Tibial nerve (tissue), 4 donors: ENCODE results near the gene PHF21B. TPM values are rescaled to one million over a fixed set of nuclear protein-coding genes. Genes with fewer than 3 reads are reported as not detected.

Experiments
- DNase-seq, 2 donors: peaks; one replicate each; pipeline ENCODE4 v3.0.0-alpha.2; 2019; ENCODE audit warnings: low spot score in 2 of 2
- H3K27ac ChIP-seq, 4 donors: fragments of 200-600 bp; sonication (generic) in 3 of 4; one replicate each; pipeline ENCODE4 v1.5.1; 2017 to 2019; ENCODE audit warnings: mild to moderate bottlenecking in 1 of 4
- H3K27me3 ChIP-seq, 2 donors: fragments of 200-600 bp; sonication (generic) in 1 of 2; one replicate each; pipeline versions ENCODE4 v1.5.1 to v1.6.0; 2017 to 2019
- H3K36me3 ChIP-seq, 3 donors: fragments of 200-600 bp; sonication (generic); one replicate each; pipeline ENCODE4 v1.5.1; 2018 to 2019
- H3K4me1 ChIP-seq, 4 donors: fragments of 200-600 bp; sonication (generic) in 3 of 4; one replicate each; pipeline ENCODE4 v1.5.1; 2017 to 2019
- H3K4me3 ChIP-seq, 4 donors: fragments of 200-600 bp; sonication (generic) in 3 of 4; one replicate each; pipeline ENCODE4 v1.5.1; 2017 to 2019; ENCODE audit warnings: mild to moderate bottlenecking in 1 of 4, moderate library complexity in 1 of 4
- H3K9me3 ChIP-seq, 4 donors: fragments of 200-600 bp; sonication (generic) in 3 of 4; one replicate each; pipeline ENCODE4 v1.5.1; 2017 to 2019
- CTCF ChIP-seq, 5 experiments: fragments of 200-600 bp in 3 of 5; fragments of 450-650 bp in 2 of 5; sonication (generic) in 3 of 5; IDR thresholded peaks; one replicate each; pipeline ENCODE4 v1.5.1; 2016 to 2019; ENCODE audit warnings: antibody characterized with exemption in 5 of 5, mild to moderate bottlenecking in 3 of 5, moderate library complexity in 2 of 5
- EP300 ChIP-seq, 2 donors: sonication (generic); formaldehyde crosslinking; IDR thresholded peaks; one replicate each; pipeline ENCODE4 v1.6.1; 2017; ENCODE audit warnings: antibody characterized with exemption in 2 of 2, mild to moderate bottlenecking in 1 of 2
- POLR2A ChIP-seq, 2 donors: fragments of 450-650 bp; IDR thresholded peaks; one replicate each; pipeline ENCODE4 v1.6.1; 2017; ENCODE audit warnings: antibody characterized with exemption in 2 of 2, mild to moderate bottlenecking in 2 of 2, moderate library complexity in 2 of 2
- WGBS, 2 donors: methylation state at CpG; one replicate each; pipeline ENCODE4 v1.1.5; 2018; 5-methylcytosine and 5-hydroxymethylcytosine counted together
- total RNA-seq, 4 donors: library from RNA; depleted of rRNA; stranded (reverse); fragments of >200 nt; gene quantifications; one replicate each; pipeline ENCODE4 v1.1.0, GENCODE V29; 2016

The PHF21B gene
- total RNA-seq, 4 donors from 2014 or later, result 0.39 to 4.2 (median 0.90) TPM; not detected in 1

GRCh38 chr22:44890416-44891292 lies 119.2 kb downstream of the PHF21B start:
- DNase-seq, result no peak
- Histone ChIP-seq H3K9me3 (no peaks in the 10 kb centered on the region), H3K4me1 (no peaks in the 10 kb centered on the region), H3K27ac (no peak overlapping the region), H3K36me3 (peaks cover 0 to 25% (median 0%) of the 10 kb centered on the region in 3 donors), H3K4me3 (no peak overlapping the region), H3K27me3 (no peaks in the 10 kb centered on the region)
- WGBS, 2 donors, result 85 to 91% methylated on average over 13 to 19 of the region's 20 CpGs
- TF ChIP-seq POLR2A (IDR thresholded peaks at IDR 0.05), result no peak
- no peak for TF ChIP-seq EP300 (IDR thresholded peaks at IDR 0.05)
- no peak for TF ChIP-seq CTCF (IDR thresholded peaks at IDR 0.05)

- Histone ChIP-seq H3K27ac (no peak overlapping the region), H3K9me3 (no peaks in the 10 kb centered on the region), H3K4me3 (no peak overlapping the region), H3K4me1 (no peaks in the 10 kb centered on the region), H3K36me3 (peaks cover 0 to 32% (median 0%) of the 10 kb centered on the region in 3 donors), H3K27me3 (no peaks in the 10 kb centered on the region)
- TF ChIP-seq POLR2A (IDR thresholded peaks at IDR 0.05), result no peak
- TF ChIP-seq EP300 (IDR thresholded peaks at IDR 0.05), result no peak
- no peak for TF ChIP-seq CTCF (IDR thresholded peaks at IDR 0.05)
- WGBS, 2 donors, result 63 to 64% methylated on average over 13 to 14 of the region's 14 CpGs
- DNase-seq, result no peak
Observed at GRCh38 chr22:44889255-44889878, 120.4 kb downstream of the PHF21B start.

GRCh38 chr22:44888491-44889254 lies 121.1 kb downstream of the PHF21B start:
- DNase-seq, result no peak
- WGBS, 2 donors, result 71 to 74% methylated on average over 13 to 14 of the region's 14 CpGs
- H3K9me3 ChIP-seq, result no peaks in the 10 kb centered on the region

GRCh38 chr22:44887941-44888366 lies 121.9 kb downstream of the PHF21B start:
- no peak overlapping the region for H3K27ac ChIP-seq
- H3K4me1 ChIP-seq, result no peaks in the 10 kb centered on the region
- no peaks in the 10 kb centered on the region for H3K9me3 ChIP-seq
- H3K4me3 ChIP-seq, result no peak overlapping the region
- DNase-seq, result no peak
- H3K36me3 ChIP-seq, result peaks cover 0 to 27% (median 0%) of the 10 kb centered on the region in 3 donors
- 80 to 83% methylated on average over 16 of the region's 16 CpGs for WGBS, 2 donors
- TF ChIP-seq POLR2A (IDR thresholded peaks at IDR 0.05), result no peak
- TF ChIP-seq CTCF (IDR thresholded peaks at IDR 0.05), result no peak
- no peak for TF ChIP-seq EP300 (IDR thresholded peaks at IDR 0.05)
- no peaks in the 10 kb centered on the region for H3K27me3 ChIP-seq

More at GRCh38 chr22:44888491-44889254, 121.1 kb downstream of the PHF21B start:
- Histone ChIP-seq H3K4me3 (no peak overlapping the region), H3K27ac (no peak overlapping the region), H3K4me1 (no peaks in the 10 kb centered on the region), H3K27me3 (no peaks in the 10 kb centered on the region), H3K36me3 (peaks cover 0 to 31% (median 0%) of the 10 kb centered on the region in 3 donors)
- TF ChIP-seq POLR2A (IDR thresholded peaks at IDR 0.05) (no peak), CTCF (IDR thresholded peaks at IDR 0.05) (no peak), EP300 (IDR thresholded peaks at IDR 0.05) (no peak)
